Astrocyte (in vitro differentiated cells and primary cell): ENCODE results near the gene CERT1.

ENCODE experiments used
- EZH2 ChIP-seq: IDR thresholded peaks from 2 replicates; pipeline ENCODE4 v1.6.1; 2012; ENCODE audit warnings: mild to moderate bottlenecking, low read length, inconsistent platforms; ENCODE audit not compliant: insufficient read depth
- TF ChIP-seq, protein P1 (sequence below): IDR thresholded peaks from 2 replicates; pipeline ENCODE4 v1.5.1; 2011; ENCODE audit warnings: low read depth, mild to moderate bottlenecking, inconsistent platforms, low read length, moderate library complexity; ENCODE audit not compliant: insufficient read depth

DNA sequence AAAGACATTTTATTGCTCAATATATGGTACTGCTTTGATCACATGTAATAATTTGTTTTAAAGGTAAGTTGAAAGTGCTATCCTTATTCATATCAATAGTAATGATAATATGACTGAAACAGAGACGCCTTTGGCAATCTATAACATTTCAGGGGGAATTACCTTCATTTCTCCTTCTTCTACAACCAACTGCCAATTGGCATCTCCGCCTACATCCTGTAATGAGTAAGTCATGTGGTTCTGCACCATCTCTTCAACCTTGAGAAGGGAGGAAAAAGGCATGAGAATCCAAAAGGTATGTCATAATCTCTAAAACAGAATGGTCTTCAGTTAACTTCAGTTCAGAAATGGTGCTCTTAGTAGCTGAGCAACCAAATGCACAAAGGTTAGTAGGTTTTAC lies 122.0 kb downstream of the CERT1 start:
- TF ChIP-seq, protein P1, sequence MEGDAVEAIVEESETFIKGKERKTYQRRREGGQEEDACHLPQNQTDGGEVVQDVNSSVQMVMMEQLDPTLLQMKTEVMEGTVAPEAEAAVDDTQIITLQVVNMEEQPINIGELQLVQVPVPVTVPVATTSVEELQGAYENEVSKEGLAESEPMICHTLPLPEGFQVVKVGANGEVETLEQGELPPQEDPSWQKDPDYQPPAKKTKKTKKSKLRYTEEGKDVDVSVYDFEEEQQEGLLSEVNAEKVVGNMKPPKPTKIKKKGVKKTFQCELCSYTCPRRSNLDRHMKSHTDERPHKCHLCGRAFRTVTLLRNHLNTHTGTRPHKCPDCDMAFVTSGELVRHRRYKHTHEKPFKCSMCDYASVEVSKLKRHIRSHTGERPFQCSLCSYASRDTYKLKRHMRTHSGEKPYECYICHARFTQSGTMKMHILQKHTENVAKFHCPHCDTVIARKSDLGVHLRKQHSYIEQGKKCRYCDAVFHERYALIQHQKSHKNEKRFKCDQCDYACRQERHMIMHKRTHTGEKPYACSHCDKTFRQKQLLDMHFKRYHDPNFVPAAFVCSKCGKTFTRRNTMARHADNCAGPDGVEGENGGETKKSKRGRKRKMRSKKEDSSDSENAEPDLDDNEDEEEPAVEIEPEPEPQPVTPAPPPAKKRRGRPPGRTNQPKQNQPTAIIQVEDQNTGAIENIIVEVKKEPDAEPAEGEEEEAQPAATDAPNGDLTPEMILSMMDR = no peak
- TF ChIP-seq EZH2 = no peak
